ENCODE data around the gene KLK6. TPM values are rescaled to one million over a fixed set of nuclear protein-coding genes. Genes with fewer than 3 reads are reported as not detected.

The KLK6 gene
- total RNA-seq, 2 experiments from 2014 or later: not detected

- Mint-ChIP-seq H3K4me1 (ENCODE audit: low read depth) (peaks cover 10% of the 10 kb centered on the region), H3K4me3 (no peak within 1 kb of the TSS), H3K27ac (no peak within 1 kb of the TSS), H3K9me3 (no peaks in the 10 kb centered on the region), H3K36me3 (ENCODE audit: low read depth) (no peaks in the 10 kb centered on the region), H3K27me3 (ENCODE audit: low read depth) (peaks cover 32% of the 10 kb centered on the region)
- DNase-seq: no peak
- intact Hi-C loops (cut with micrococcal nuclease): no loop called here
- CTCF ChIA-PET: no interaction called here
Observed at GRCh38 chr19:50911206-50912101, 57.9 kb downstream of the KLK6 start, which contains the start of gene KLK4. TSS of gene KLK4 (minus strand) at chr19:50911395. CDS start at chr19:50910738, 657 bp downstream.

- H3K27me3 Mint-ChIP-seq (ENCODE audit: low read depth): peaks cover 33% of the 10 kb centered on the region
- H3K27ac Mint-ChIP-seq: no peak overlapping the region
- H3K9me3 Mint-ChIP-seq: no peaks in the 10 kb centered on the region
Observed at GRCh38 chr19:50910722-50911121, 58.7 kb downstream of the KLK6 start.

GRCh38 chr19:50909240-50910070 is 59.9 kb downstream of the KLK6 start:
- Mint-ChIP-seq H3K27ac (no peak overlapping the region), H3K4me3 (no peak overlapping the region), H3K27me3 (ENCODE audit: low read depth) (peaks cover 34% of the 10 kb centered on the region), H3K36me3 (ENCODE audit: low read depth) (no peaks in the 10 kb centered on the region), H3K4me1 (ENCODE audit: low read depth) (peaks cover 10% of the 10 kb centered on the region), H3K9me3 (no peaks in the 10 kb centered on the region)
- CTCF ChIA-PET: interaction anchor here (1.4 kb wide), 1 partner anchor 12 kb away, joined by 4 read pairs; no protein-coding TSS in a partner anchor
- DNase-seq: peak; percentile 49
- intact Hi-C loops (cut with micrococcal nuclease): no loop called here

More at GRCh38 chr19:50910722-50911121, 58.7 kb downstream of the KLK6 start:
- no peak overlapping the region for H3K4me3 Mint-ChIP-seq
- CTCF ChIA-PET: no interaction called here
- H3K4me1 Mint-ChIP-seq (ENCODE audit: low read depth): peaks cover 10% of the 10 kb centered on the region
- DNase-seq: no peak
- no peaks in the 10 kb centered on the region for H3K36me3 Mint-ChIP-seq (ENCODE audit: low read depth)
- intact Hi-C loops (cut with micrococcal nuclease): no loop called here

Other genes with a start within 250 kb of the KLK6 start
- gene SHANK1, start 249.8 kb downstream of the KLK6 start, total RNA-seq: not detected
- gene CLEC11A, start 246.2 kb downstream of the KLK6 start, total RNA-seq: 1 to 10 TPM in 1 of 2 experiments, under 1 TPM in 1; 0.69 to 1.4 TPM
- not detected for gene GPR32, start 199.1 kb downstream of the KLK6 start, total RNA-seq
- not detected for gene ACP4, start 179.2 kb downstream of the KLK6 start, total RNA-seq
- 1 to 10 TPM in 1 of 2 experiments, under 1 TPM in 1; 0.79 to 1.1 TPM for gene KLK1, start 145.8 kb downstream of the KLK6 start, total RNA-seq
- gene KLK15, start 136.0 kb downstream of the KLK6 start, total RNA-seq: not detected
- not detected for gene KLK3, start 114.7 kb downstream of the KLK6 start, total RNA-seq
- not detected for gene KLK2, start 96.2 kb downstream of the KLK6 start, total RNA-seq
- gene KLK4, start 58.2 kb downstream of the KLK6 start, total RNA-seq: not detected
- gene KLK5, start 16.6 kb downstream of the KLK6 start, total RNA-seq: not detected
- not detected for gene KLK7, start 14.3 kb upstream of the KLK6 start, total RNA-seq
- not detected for gene KLK8, start 32.0 kb upstream of the KLK6 start, total RNA-seq
- not detected for gene KLK10, start 50.1 kb upstream of the KLK6 start, total RNA-seq
- gene KLK11, start 57.0 kb upstream of the KLK6 start, total RNA-seq: not detected
- not detected for gene KLK12, start 65.4 kb upstream of the KLK6 start, total RNA-seq
- gene KLK13, start 95.5 kb upstream of the KLK6 start, total RNA-seq: not detected
- under 1 TPM; 0.69 to 0.79 TPM for gene KLK14, start 113.3 kb upstream of the KLK6 start, total RNA-seq
- 1 to 10 TPM; 9.2 to 9.9 TPM for gene CTU1, start 138.8 kb upstream of the KLK6 start, total RNA-seq
- gene SIGLEC9, start 155.3 kb upstream of the KLK6 start, total RNA-seq: 1 to 10 TPM; 1.7 to 1.9 TPM
- gene SIGLEC7, start 172.7 kb upstream of the KLK6 start, total RNA-seq: not detected

Measured in activated naive CD4-positive, alpha-beta T cell treated with anti-CD3 and anti-CD28 coated beads for 36 hours (primary cell).